GM19467 (cell line): Measurements from ENCODE around the gene TSFM.

ENCODE experiments used
- ATAC-seq: cut with Tn5 transposase; IDR thresholded peaks from one replicate; pipeline ENCODE4 v1.9.1; 2021; ENCODE audit warnings: mild to moderate bottlenecking, moderate library complexity; ENCODE audit not compliant: unreplicated experiment

The TSFM gene

DNA sequence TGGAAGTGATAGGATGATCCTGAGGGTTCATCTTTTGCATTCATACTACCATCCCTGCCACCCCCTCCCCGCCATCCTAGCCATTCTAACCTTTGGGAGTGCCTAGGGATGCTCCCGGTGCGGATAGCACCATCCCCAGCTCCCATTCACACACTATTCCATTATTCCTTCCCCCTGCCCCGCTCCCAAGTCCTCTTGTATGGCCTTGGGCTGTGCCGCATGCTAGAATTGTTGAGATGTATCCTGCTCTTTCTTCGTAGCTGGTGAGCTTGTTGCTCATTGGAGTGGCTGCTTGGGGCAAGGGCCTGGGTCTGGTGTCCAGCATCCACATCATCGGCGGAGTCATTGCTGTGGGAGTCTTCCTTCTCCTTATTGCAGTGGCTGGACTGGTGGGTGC lies 37.1 kb upstream of the TSFM start:
- ATAC-seq, result no peak

DNA sequence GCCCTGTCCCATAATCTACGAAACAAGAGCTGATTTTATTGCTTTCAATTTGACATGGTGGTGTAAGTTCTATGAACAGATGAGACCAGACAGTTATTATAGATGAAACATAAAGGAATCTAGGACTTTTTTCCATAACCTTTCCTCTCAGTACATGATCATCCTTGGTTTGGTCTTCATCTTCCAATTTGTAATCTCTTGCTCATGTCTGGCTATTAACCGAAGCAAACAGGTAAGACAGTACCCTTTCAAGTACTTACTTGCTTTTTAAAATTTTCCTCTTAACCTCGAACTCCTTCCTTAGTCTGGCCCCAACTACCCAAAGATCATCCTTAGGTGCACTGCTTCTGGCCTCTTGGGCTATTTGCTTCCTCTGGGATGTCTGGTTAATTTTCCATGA lies 36.6 kb upstream of the TSFM start:
- ATAC-seq, result no peak

DNA sequence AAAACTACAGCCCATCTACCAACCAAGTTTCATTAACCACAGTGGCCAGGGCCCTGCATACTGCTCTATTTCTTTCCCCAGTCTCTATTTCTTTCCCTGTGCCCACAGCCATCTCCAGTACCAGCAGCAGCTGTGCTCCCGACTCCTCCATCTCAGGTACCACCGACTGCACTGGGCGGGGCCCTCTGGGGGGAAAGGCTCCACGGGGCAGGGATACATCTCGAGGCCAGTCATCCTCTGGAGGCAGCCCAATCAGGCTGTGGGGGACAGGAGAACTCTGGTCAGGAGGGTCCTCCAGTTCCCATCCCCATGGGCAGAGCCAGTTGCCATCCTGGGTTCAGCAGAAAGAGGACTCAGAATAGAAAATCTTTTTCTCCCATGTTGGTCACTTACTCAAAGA lies 33.5 kb upstream of the TSFM start:
- no peak for ATAC-seq

DNA sequence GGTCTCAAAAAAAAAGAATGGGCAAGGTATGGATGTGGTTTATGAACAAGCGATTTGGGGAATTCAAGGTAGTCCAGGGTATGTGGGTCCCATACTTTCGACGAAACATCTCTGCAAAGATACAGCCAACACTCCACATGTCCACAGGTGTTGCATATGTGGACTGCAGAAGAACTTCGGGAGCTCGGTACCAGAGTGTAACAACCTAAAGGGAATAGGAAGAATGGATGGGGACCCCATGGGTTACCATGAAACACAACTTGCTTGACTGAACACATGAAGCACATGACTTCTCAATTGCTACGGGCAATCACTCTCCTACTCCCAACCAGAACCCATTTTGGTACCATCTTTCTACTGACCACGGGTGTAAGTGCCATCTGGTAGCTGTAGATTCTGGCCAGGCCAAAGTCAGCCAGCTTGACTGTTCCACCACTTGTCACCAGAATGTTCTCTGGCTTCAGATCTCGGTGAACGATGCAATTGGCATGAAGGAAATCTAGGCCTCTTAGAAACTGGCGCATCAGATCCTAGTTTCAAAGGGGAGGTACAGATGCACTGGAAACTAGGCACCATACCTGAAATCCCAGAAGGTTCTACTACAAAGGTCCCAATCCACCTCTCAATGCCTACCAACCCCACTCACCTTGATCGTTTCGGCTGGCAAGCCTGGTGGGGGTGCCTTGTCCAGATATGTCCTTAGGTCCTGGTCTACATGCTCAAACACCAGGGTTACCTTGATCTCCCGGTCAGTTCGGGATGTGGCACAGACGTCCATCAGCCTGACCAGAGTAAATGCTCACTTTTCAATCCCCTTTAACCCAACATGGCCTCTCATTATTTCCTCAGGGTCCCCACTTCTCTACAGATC lies 31.8 kb upstream of the TSFM start:
- no peak for ATAC-seq

DNA sequence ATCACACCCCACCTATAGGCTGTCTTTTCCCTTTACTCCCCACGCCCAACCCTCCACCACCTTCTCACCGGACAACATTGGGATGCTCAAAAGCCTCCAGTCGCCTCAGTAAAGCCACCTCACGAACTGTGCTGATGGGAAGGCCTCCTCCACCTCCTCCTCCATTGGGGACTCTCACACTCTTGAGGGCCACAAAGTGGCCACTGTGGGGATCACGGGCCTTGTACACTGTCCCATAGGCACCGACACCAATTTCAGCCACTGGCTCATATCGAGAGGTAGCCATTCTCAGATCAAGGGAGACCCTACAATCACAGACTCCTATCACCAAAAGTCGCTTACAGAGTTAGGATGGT lies 31.2 kb upstream of the TSFM start:
- no peak for ATAC-seq

DNA sequence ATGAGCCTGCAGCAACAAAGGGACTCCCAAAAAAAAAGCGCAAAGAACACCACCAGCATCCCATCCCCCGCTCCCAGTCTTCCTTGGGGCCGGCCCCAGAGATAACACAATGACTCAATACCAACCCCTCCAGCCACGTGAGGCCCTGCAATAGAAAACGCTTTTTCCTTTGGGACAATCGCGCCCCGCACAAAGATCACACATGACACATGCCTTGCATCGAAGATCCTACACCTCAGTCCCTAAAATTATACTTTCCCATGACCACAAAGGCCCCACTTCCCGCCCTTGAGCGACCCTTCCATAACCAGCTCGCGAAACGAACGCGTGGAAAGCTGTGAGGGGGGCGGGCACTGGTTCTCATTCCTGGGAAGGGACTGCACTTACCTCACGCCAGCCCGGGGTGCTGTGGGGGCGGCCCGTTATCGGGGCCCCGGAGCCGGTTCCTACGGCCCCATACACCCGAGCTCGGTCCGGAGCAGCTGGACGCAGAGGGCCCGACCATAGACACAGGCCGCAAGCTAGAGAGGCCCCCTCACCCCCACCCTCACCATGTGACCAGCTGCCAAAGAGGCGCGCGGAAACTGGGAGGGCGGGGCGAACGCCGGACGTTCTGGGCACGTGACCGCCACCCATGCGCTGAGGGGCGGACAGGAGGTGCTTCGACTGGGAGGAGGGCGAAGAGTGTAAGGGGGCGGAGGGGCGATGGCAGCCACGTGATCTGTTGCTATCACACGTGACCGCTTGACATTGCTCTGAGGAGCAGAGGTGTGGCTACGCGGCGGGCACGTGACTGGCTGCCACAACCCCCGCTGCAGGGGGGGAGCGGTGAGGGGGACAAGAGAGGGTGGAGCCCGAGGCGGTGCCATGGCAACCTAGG lies 30.6 kb upstream of the TSFM start, which contains the start of gene CDK4:
CDK4 (minus strand) TSS at position 523 of the 880 bp plus-strand sequence. CDS start 593 bp downstream, outside the sequence.
- peak; percentile 70 for ATAC-seq

DNA sequence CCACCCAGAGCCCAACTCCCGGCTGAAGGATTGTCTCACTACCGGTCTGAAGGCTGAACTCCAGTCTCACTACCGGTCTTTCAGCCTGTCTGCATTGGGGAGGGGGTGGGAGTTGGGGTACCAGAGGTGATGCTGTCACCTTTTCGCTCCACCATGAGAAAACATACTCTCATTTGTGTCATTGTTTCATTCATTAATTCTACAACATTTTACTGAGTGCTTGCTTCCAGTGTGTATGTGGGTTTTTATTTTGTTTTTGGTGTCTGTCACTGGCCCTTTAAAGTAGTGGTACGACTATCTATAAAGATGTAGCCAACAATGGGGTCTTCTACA lies 30.0 kb upstream of the TSFM start:
- no peak for ATAC-seq

DNA sequence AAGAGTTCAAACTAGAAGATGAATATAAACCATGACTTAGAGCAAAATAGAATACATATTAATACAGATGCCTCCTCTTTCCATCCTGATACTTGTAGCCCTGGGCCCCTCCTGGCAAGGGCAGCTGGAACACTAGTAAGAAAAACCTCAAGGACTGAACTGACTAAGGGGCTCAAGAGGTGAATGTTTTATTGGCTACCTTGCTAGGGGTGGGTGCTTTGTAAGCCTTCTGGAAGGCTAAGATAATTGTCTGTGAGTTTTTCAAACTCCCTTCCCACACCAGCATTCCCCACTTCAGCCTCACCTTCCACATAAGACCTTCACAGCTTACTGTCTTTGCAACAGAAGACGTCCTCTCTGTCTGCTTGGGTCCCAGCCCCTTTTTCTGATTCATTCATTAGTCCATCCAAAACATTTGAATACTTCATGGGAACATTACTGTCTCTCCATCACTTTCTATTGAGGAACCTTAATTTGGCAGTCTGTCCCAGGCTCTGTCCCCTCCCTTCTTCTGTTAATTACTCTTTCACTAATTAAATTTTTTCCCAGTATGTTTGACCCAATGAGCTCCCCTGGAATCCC lies 28.7 kb upstream of the TSFM start:
- ATAC-seq, result no peak

DNA sequence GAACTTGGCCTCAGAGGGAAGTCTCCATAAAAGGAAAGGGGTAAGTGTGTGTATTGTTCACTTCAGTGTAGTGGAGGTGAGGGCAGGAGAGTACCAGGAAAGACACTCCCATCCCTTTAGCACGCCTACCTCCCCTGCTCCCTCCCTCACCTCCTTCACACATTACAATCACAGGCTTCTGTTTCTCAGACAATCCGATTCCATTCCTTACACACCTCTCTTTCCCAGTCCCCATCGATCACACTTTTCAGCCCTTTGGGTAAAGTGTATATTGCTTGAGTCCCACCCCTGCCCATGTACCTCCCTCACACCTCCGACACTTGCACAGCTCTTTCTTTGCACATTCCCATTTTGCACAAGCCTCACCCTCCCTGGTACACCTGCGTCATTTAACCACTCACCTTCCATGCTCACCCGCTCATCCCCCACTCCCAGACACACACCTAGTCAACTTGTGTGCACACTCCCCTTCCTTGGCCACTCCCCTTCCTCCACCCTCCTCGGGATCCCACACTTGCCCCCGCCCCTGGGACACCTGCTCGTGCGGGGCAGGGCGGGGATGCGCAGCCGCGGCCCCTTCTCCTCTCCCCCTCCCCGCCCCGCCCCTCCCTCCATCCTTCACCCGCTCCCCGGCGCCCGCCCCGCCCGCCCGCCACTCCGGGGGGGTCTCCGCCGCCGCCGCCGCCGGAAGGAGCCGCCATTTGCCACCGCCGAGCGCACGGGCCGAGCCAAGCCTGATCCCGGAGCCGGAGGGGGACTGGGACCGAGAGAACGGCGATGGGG lies 28.0 kb upstream of the TSFM start, which contains the start of gene MARCHF9:
MARCHF9 (plus strand) TSS at position 693 of the 783 bp plus-strand sequence. CDS start 426 bp downstream, outside the sequence.
- peak; percentile 23 for ATAC-seq

DNA sequence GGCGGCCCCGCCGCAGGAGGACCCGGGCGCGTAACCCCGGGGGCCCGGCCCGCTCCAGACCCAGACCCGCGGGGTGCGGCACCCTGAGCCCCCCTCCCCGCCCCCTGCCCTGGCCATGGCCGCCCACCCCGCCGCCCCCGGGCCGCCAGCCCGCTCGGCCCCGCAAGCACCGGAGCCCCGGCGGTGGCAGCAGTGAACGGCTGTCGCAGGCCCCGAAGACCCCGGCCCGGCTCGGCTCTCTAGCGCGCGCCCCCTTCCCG lies 27.5 kb upstream of the TSFM start:
- no peak for ATAC-seq

DNA sequence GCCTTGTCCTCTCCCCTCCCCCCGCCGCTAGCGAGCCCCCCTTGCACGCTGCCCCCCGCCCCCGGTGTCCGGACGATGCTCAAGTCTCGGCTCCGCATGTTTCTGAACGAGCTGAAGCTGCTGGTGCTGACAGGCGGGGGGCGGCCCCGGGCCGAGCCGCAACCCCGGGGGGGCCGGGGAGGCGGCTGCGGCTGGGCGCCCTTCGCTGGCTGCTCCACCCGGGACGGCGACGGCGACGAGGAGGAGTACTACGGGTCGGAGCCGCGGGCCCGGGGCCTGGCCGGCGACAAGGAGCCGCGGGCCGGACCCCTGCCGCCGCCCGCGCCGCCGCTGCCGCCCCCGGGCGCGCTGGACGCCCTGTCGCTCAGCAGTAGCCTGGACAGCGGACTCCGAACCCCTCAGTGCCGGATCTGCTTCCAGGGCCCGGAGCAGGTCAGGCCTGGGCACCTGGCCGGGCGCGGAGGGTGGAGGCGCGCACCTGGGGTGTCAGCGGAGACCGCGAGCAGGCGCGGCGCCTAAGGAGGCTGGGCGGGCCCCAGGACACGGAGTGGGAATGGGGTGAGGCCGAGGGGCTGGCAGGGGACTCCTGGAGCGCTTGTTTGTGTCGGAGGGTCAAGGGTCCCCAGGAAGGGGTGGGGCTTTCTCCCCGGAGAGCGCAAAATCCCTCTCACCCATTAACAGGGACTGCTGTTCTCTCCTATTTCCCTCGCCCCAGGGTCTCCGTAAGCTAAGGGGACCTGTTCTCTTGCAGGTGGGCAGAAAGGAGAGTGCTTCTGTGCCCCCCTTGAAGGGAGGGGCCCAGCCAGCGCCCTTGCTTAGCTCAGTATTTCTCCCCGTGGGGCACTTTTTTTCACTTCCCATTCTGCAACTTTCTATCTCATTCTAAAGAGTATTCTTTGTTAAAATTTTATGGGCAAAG lies 26.9 kb upstream of the TSFM start:
- no peak for ATAC-seq

DNA sequence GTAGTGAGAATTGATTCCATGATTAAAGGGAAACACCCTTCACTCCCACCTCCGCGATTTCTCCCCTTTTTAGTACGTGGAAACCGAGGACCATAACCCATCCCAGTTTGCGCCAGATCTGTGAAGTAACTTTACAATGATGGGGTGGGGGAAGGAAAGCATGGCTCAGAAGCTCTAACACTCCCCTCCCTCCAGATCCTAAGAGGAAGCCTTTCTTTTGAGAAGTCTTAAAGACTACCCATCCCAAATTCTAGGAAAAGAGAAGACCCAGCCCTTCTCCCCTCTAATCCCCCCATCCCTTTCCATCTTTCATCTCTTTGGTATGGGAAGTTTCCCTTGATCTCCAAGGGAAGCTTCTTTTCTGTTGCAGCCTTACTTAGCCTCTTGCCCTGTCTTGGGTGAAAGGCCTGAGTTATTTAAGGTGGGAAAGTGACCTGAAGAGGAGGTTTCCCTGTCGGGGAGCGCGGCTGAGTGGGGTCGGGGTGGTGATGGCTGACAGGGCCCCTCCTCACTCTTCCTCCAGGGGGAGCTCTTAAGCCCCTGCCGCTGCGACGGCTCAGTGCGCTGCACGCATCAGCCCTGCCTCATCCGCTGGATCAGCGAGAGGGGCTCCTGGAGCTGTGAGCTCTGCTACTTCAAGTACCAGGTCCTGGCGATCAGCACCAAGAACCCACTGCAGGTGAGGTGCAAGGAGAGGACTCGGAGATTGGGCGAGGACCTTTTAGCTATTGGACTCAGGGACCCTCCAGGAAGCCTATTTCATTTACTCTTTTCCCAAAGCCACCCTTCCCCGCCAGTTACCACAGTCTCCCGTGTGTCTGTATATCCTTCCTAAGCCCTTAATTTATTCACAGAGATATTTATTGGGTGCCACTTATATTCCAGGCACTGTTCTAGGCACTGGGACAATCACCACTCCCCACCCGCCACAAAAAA lies 25.9 kb upstream of the TSFM start:
- ATAC-seq, result no peak

DNA sequence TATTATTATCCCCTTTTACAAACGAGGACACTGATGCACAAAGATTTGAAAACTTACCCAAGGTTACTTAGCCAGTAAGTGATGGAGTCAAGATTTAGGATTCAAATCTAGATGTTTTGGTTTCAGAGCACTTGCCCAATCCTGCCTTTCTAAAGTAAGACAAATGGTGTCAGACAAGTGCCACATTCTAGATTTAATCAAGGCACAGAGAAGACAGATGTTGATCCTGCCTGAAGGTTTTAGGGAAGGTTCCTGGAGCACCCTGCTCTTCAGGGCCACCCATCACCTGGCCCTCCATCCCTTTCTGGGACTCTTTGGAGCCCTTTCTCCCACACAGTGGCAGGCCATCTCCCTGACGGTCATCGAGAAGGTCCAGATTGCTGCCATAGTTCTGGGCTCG lies 24.8 kb upstream of the TSFM start:
- ATAC-seq, result no peak

DNA sequence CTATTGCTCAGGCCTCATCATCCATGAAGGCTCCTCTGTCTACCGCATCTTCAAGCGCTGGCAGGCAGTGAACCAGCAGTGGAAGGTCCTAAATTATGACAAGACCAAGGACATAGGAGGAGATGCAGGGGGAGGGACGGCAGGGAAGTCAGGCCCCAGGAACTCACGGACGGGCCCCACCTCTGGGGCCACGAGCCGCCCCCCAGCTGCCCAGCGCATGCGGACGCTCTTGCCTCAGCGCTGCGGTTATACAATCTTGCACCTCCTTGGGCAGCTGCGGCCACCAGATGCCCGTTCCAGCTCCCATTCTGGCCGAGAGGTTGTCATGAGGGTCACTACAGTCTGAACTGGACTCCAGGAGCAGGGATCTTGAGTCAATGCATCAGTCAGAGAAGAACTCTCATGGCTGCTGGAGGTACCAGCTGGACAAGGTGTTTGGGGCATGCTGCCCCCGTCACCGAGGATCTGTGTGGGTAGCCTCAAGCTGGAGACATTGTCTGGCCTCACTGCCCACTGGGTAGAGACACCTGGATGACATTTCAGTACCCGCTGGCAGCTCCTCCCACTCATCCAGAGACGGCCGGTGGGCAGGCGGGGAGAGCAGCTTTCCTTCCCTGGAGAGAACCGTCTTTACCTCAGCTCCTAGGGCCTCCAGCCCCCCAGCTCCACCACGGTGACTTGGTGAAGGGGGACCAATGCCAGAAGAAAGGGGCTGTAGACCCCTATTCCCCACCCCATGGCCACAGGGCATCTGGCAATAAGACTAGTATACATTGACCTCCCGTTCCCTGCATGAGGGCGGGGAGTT lies 23.8 kb upstream of the TSFM start:
- no peak for ATAC-seq

DNA sequence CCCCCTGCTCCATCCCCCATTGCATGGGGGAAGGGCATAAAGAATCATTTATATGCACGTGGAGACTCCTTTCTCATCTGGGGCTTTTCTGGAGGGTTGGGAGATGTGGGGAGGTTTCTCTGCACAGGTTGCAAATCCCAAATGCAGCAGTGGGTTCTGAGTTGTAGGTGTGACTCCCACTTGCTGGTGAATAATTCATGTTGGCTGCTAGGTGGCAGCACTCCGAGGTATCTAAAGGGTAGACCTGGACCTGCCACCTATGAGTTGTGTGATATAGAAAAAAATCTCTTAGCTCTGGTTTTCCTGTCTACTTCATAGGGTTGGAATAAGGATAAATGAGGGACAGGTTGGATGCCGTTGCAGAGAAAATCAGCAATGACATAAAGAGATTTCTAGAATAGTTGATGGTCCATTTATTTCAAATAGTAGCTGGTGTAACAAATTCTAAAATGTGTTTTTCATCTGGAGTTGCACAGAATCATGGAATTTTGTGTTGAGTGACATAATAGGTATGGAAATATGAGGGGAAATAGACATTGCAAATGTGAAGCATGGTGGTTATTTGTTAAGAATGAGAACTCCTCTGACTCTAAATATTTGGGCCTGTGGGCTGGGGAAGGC lies 23.1 kb upstream of the TSFM start:
- no peak for ATAC-seq

DNA sequence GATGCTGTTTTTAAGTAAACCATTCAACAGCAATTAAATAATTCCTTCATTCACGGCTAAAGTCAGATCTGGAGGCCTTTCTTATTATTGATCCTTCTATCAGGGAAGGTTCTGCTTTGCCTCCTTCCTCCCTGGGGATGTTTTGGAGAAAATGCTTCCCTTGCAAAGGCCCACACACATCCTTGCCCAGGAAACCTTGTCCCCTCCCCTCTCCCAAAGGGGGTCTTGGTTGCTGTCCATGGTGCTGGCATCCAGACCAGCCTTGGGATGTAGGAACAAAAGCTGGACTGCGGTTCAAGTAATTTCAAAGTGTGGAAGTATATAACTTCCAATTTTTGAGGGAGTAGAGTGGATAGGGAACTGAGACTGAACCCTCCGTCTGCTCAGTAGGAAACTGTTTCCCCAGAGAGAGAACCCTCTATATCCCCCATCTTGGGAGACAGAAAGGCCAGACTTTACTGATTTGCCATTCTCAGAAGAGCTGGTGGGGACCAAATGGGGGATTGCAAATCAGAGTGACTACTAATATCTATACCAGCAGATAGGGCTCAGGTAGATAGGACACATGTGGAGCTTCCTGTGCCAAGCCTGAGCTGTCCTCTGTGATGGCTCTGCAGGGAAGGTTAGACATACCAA lies 22.1 kb upstream of the TSFM start:
- no peak for ATAC-seq

DNA sequence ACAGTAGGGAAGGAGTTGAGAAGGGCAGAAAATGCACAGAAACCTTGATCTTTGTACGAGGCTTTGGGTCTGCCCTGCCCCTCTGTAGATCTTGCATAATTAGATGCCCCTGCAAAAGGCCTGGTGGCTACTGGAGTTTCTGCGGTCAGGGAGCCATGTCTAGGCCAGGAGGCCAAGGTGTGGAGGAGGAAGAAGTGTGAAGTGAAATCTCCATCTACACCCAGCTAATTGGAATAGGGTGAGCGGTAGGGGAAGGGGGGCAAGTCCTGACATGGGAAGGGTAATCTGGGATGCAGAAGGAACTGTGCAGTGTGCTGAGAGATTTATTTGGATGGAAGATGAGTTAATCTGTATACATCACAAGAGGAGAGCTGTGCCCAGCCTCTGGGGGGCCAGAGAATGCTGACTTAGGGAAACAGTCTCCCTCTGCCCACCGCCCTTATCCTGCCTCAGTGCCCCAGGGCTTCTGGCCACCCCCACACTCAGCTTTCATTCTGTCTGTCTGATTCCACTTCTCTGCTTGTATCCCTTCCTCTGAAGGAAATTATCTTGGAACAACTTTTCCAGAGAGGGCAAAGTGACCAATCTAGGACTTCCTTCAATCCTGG lies 21.1 kb upstream of the TSFM start:
- no peak for ATAC-seq
